Stomach (tissue), 9 donors: ENCODE data around the gene TEAD1. TPM values are rescaled to one million over a fixed set of nuclear protein-coding genes. Genes with fewer than 3 reads are reported as not detected.
A peak's percentile ranks its signal among the peaks of the same experiment; 100 is the strongest.

Source experiments
- DNase-seq, 2 donors: peaks; one replicate each; pipeline versions ENCODE4 v3.0.0 to v3.0.0-alpha.2; 2013 to 2019
- H3K27ac ChIP-seq, 5 donors: fragments of 200-600 bp in 4 of 5; sonication (generic) in 4 of 5; one replicate each; pipeline ENCODE4 v1.5.1; 2013 to 2019; ENCODE audit warnings: mild to moderate bottlenecking in 1 of 5, moderate library complexity in 1 of 5
- H3K27me3 ChIP-seq, 3 donors: fragments of 200-600 bp; sonication (generic); one replicate each; pipeline ENCODE4 v1.5.1; 2017 to 2019; ENCODE audit warnings: mixed run types in 1 of 3
- H3K36me3 ChIP-seq, 4 donors: fragments of 200-600 bp; sonication (generic); 1 replicate in 3 of 4; 2 replicates in 1 of 4; pipeline ENCODE4 v1.5.1; 2016 to 2019
- H3K4me1 ChIP-seq, 4 donors: fragments of 200-600 bp; sonication (generic); one replicate each; pipeline ENCODE4 v1.5.1; 2016 to 2019
- H3K4me3 ChIP-seq, 4 donors: fragments of 200-600 bp; sonication (generic) in 3 of 4; one replicate each; pipeline ENCODE4 v1.5.1; 2016 to 2019; ENCODE audit warnings: mild to moderate bottlenecking in 1 of 4
- H3K9me3 ChIP-seq, 4 donors: fragments of 200-600 bp; sonication (generic); one replicate each; pipeline ENCODE4 v1.5.1; 2016 to 2019
- EP300 ChIP-seq: sonication (generic); formaldehyde crosslinking; IDR thresholded peaks from one replicate; pipeline ENCODE4 v1.6.1; 2017; ENCODE audit warnings: antibody characterized with exemption
- POLR2A ChIP-seq, 4 donors: fragments of 450-650 bp; IDR thresholded peaks; one replicate each; pipeline ENCODE4 v1.6.1; 2016; ENCODE audit warnings: antibody characterized with exemption in 4 of 4, control low read depth in 2 of 4, mild to moderate bottlenecking in 1 of 4, moderate library complexity in 1 of 4
- POLR2AphosphoS5 ChIP-seq, 3 donors: sonication (generic); formaldehyde crosslinking; IDR thresholded peaks; one replicate each; pipeline ENCODE4 v1.6.1; 2016; ENCODE audit warnings: antibody characterized with exemption in 3 of 3
- WGBS, 5 donors: extraction: QIAGEN DNeasy Blood & Tissue Kit in 3 of 5; methylation state at CpG; one replicate each; pipeline versions ENCODE4 v1.1.5 to v1.1.7; 2013 to 2018; 5-methylcytosine and 5-hydroxymethylcytosine counted together
- intact Hi-C: fragments of 100-400 bp; cut with DNase I; formaldehyde crosslinking; loops from one replicate; pipeline ENCODE4 v1.15.1; 2023; ENCODE audit warnings: low total_unique reads
- polyA plus RNA-seq, 3 donors: library from polyadenylated mRNA; stranded (reverse); fragments of 200-250 nt; gene quantifications; one replicate each; pipeline ENCODE4 v1.2.3, GENCODE V29; 2013
- total RNA-seq, 5 donors: library from RNA; depleted of rRNA; stranded (reverse); fragments of >200 nt; gene quantifications; one replicate each; pipeline versions ENCODE4 v1.1.0 to v1.2.3, GENCODE V29; 2014 to 2016
- TF ChIP-seq, protein P1 (sequence below), 7 experiments: fragments of 450-650 bp in 4 of 7; fragments of 200-600 bp in 3 of 7; sonication (generic) in 3 of 7; IDR thresholded peaks; one replicate each; pipeline ENCODE4 v1.5.1; 2016 to 2019; ENCODE audit warnings: antibody characterized with exemption in 7 of 7, control low read depth in 2 of 7, mild to moderate bottlenecking in 1 of 7
- donor health status: healthy with polysubstance abuse.
- donor health status: Bipolar disorder and iron deficiency.
- donor health status: healthy.

Gene TEAD1
- total and polyA plus RNA-seq, 8 donors: 4.9 to 133 (median 65.2) TPM

DNA sequence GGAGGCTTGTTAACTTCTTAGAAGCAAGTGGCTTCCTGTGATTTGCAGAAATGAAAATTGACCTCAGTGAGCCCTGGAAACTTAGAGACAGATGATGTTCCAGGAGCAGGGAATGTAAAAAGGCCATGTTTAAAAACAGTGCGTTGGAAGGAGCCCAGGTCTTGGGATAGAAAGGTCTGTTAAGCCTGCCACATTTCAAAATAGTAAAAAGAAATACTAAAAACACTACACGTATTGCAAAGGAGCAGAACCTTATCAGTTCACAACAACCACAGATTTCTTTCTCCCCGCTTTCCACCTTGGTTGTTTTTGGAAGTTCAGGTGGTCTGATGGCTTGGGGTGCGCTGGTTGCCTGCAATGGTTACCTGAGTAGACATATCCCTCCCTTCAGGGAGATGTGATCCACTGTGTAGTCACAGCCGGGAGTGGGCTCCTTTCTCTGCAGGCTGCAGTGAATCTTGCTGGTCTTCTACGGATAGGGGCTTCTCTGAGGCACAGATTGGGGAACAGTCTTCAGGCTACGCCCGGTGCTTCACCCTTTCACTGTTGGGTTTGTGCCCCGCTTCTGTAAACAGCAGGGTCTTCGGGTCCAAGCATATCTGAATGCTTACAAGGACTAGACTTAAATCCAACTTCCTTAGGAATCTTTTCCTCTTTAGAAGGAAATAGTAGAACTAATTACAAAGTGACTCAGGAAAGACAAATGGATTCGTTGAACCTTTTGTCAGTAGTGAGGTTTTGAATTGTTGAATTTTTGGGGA, 1.9 kb downstream of the TEAD1 start:
- no peaks in the 10 kb centered on the region for H3K9me3 ChIP-seq
- peaks cover 0 to 16% (median 0%) of the 10 kb centered on the region in 3 donors for H3K27me3 ChIP-seq
- peak overlapping the region; percentile 66 to 88 (median 76) for H3K4me3 ChIP-seq
- H3K4me1 ChIP-seq: peaks cover 17 to 60% (median 40%) of the 10 kb centered on the region in 4 donors
- intact Hi-C loops: no loop called here
- 5 to 12% (median 7%) methylated on average over 11 of the region's 11 CpGs for WGBS, 5 donors
- TF ChIP-seq POLR2AphosphoS5 (IDR thresholded peaks at IDR 0.05) (peak in 1 of 3 donors; percentile 42), POLR2A (IDR thresholded peaks at IDR 0.05) (no peak), EP300 (no peak)
- TF ChIP-seq, protein P1, sequence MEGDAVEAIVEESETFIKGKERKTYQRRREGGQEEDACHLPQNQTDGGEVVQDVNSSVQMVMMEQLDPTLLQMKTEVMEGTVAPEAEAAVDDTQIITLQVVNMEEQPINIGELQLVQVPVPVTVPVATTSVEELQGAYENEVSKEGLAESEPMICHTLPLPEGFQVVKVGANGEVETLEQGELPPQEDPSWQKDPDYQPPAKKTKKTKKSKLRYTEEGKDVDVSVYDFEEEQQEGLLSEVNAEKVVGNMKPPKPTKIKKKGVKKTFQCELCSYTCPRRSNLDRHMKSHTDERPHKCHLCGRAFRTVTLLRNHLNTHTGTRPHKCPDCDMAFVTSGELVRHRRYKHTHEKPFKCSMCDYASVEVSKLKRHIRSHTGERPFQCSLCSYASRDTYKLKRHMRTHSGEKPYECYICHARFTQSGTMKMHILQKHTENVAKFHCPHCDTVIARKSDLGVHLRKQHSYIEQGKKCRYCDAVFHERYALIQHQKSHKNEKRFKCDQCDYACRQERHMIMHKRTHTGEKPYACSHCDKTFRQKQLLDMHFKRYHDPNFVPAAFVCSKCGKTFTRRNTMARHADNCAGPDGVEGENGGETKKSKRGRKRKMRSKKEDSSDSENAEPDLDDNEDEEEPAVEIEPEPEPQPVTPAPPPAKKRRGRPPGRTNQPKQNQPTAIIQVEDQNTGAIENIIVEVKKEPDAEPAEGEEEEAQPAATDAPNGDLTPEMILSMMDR (IDR thresholded peaks at IDR 0.05): no peak
- peak overlapping the region; percentile 59 to 99 (median 98) for H3K27ac ChIP-seq
- DNase-seq: peak in 1 of 2 donors; percentile 65
- H3K36me3 ChIP-seq: no peaks in the 10 kb centered on the region

DNA sequence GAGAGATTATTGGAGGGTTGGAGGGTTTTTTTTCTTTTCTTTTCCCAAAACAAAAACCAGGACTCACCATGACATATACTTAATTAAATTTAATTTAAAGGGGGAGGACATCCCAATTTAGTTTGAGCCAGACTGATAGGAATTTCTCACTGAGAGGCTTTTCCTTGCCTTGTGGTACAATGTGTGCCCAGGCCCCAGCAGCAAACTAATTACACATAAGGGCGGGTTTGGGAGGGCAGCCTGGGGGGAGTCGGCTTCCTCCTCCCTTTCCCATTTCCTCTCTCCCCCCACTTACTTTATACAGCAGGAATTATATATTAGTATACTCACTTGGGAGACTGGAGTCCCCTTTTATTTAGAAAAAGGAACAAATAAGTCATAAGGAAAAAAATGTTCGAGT, 2.9 kb downstream of the TEAD1 start:
- no peaks in the 10 kb centered on the region for H3K9me3 ChIP-seq
- peaks cover 0 to 16% (median 0%) of the 10 kb centered on the region in 3 donors for H3K27me3 ChIP-seq
- peak overlapping the region; percentile 66 to 88 (median 76) for H3K4me3 ChIP-seq
- 17 to 41% (median 22%) methylated on average over 3 of the region's 3 CpGs for WGBS, 5 donors
- no peaks in the 10 kb centered on the region for H3K36me3 ChIP-seq
- no peak for TF ChIP-seq POLR2AphosphoS5 (IDR thresholded peaks at IDR 0.05)
- TF ChIP-seq POLR2A (IDR thresholded peaks at IDR 0.05): no peak
- no peak for TF ChIP-seq EP300
- TF ChIP-seq, protein P1 (IDR thresholded peaks at IDR 0.05): no peak
- intact Hi-C loops: no loop called here
- H3K27ac ChIP-seq: peak overlapping the region in 4 of 5 donors; percentile 96 to 99 (median 98)
- H3K4me1 ChIP-seq: peaks cover 27 to 70% (median 46%) of the 10 kb centered on the region in 4 donors
- peak in 1 of 2 donors; percentile 57 for DNase-seq

DNA sequence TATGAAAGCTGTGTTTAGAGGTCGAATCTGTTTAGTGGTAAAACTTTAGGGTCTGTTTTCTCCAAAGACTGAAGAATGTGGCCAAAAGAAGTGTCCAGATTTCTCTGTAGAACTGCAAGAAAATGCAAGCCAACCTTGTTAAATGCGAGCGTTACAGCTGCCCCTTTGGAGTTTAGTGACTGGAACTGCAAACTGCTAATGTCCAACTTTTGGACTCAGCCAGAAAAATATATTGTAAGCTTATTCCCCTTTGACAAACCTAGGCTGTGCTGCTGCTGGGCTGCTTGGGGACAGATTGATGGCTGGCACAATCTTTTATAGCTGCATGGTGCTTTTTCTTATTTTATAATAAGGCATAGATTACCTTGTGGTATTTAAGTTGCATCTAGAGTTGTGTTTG, 3.9 kb downstream of the TEAD1 start:
- Histone ChIP-seq H3K27ac (peak overlapping the region in 4 of 5 donors; percentile 96 to 99 (median 98)), H3K9me3 (no peaks in the 10 kb centered on the region), H3K4me1 (peaks cover 28 to 76% (median 50%) of the 10 kb centered on the region in 4 donors), H3K4me3 (peak overlapping the region in 3 of 4 donors; percentile 66 to 88 (median 77)), H3K27me3 (peaks cover 0 to 16% (median 0%) of the 10 kb centered on the region in 3 donors), H3K36me3 (no peaks in the 10 kb centered on the region)
- intact Hi-C loops: no loop called here
- no peak for DNase-seq
- WGBS, 5 donors: 52 to 79% (median 66%) methylated on average over 3 of the region's 3 CpGs
- TF ChIP-seq, protein P1 (IDR thresholded peaks at IDR 0.05): no peak
- TF ChIP-seq POLR2A (IDR thresholded peaks at IDR 0.05): no peak
- TF ChIP-seq EP300: no peak
- TF ChIP-seq POLR2AphosphoS5 (IDR thresholded peaks at IDR 0.05): no peak

DNA sequence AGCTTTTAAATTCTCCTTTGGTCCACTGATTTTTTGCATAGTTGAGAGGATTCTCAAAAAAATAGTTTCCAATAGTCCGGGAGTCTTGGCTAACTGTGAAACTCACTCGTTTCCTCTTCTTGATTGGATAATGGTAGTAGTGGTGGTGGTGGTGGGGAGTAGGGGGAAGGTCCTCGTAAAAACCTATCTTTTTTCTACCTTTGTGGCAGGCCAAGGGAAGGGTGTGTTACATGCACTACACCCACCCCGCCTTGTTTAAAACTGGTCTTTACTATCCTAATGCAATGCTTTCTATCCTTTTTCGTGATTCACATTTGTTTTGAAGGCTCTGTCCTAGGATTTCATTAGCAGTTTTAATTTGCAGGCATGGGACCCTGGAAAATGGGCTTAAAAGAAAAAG, 4.8 kb downstream of the TEAD1 start:
- 71 to 83% (median 77%) methylated on average over 5 of the region's 5 CpGs for WGBS, 5 donors
- Histone ChIP-seq H3K4me3 (no peak overlapping the region), H3K4me1 (peaks cover 28 to 81% (median 53%) of the 10 kb centered on the region in 4 donors), H3K27me3 (peaks cover 0 to 12% (median 0%) of the 10 kb centered on the region in 3 donors), H3K36me3 (no peaks in the 10 kb centered on the region), H3K27ac (peak overlapping the region in 4 of 5 donors; percentile 78 to 99 (median 97)), H3K9me3 (no peaks in the 10 kb centered on the region)
- TF ChIP-seq POLR2AphosphoS5 (IDR thresholded peaks at IDR 0.05) (no peak), EP300 (no peak), POLR2A (IDR thresholded peaks at IDR 0.05) (no peak)
- TF ChIP-seq, protein P1 (IDR thresholded peaks at IDR 0.05): no peak
- intact Hi-C loops: no loop called here
- no peak for DNase-seq
